HFFc6 (cell line): ENCODE results near the gene SAPCD2. TPM values are rescaled to one million over a fixed set of nuclear protein-coding genes. Genes with fewer than 3 reads are reported as not detected.

Experiments
- DNase-seq: peaks from one replicate; pipeline ENCODE4 v3.0.0-alpha.2; 2018
- H3K27ac Mint-ChIP-seq: 2 replicates; pipeline ENCODE4 v1.8.0; 2020; ENCODE audit warnings: mild to moderate bottlenecking, mixed read lengths
- H3K27me3 Mint-ChIP-seq: 2 replicates; pipeline ENCODE4 v1.8.0; 2021; ENCODE audit warnings: mild to moderate bottlenecking, moderate library complexity, mixed read lengths; ENCODE audit not compliant: insufficient read depth
- H3K36me3 Mint-ChIP-seq: 2 replicates; pipeline ENCODE4 v1.8.0; 2021; ENCODE audit warnings: low read depth, mixed read lengths
- H3K4me1 Mint-ChIP-seq: 2 replicates; pipeline ENCODE4 v1.8.0; 2020; ENCODE audit warnings: low read depth, mixed read lengths
- H3K4me3 Mint-ChIP-seq: 2 replicates; pipeline ENCODE4 v1.8.0; 2020; ENCODE audit warnings: mild to moderate bottlenecking, moderate library complexity, mixed read lengths
- H3K9me3 Mint-ChIP-seq: 2 replicates; pipeline ENCODE4 v1.8.0; 2020; ENCODE audit warnings: mild to moderate bottlenecking, mixed read lengths
- CTCF ChIP-seq: fragments of 200-600 bp; sonication (generic); IDR thresholded peaks from 2 replicates; pipeline ENCODE4 v1.5.0; 2021; ENCODE audit warnings: antibody characterized with exemption, mild to moderate bottlenecking
- total RNA-seq, 6 experiments: library from RNA; stranded (reverse); fragmentation: NEBNext Ultra II Directional; extraction: Animal tissue kit (Norgen Biotek cat#: 25700); gene quantifications; 2 replicates in 1 of 6; 3 replicates in 5 of 6; pipeline ENCODE4 v1.2.3, GENCODE V29; 2021

SAPCD2 gene
- total RNA-seq, 6 experiments from 2014 or later = 7.7 to 14.8 (median 11.3) TPM

- Mint-ChIP-seq H3K4me1 (0 out of 2 replicates have a peak, but pooled peaks cover 5% of the 10 kb centered on the region), H3K36me3 (no peaks in the 10 kb centered on the region), H3K9me3 (no peaks in the 10 kb centered on the region), H3K4me3 (no peak overlapping the region), H3K27me3 (peaks cover 3% of the 10 kb centered on the region; the same call in 1 of the 2 replicates), H3K27ac (no peak overlapping the region)
- no peak for DNase-seq
- TF ChIP-seq CTCF = no peak
These were observed 44.0 kb downstream of the SAPCD2 start for GRCh38 chr9:137026384-137026783.

- no peak overlapping the region for H3K4me3 Mint-ChIP-seq
- H3K36me3 Mint-ChIP-seq = no peaks in the 10 kb centered on the region
- 0 out of 2 replicates have a peak, but pooled peaks cover 5% of the 10 kb centered on the region for H3K4me1 Mint-ChIP-seq
- TF ChIP-seq CTCF = no peak
- H3K9me3 Mint-ChIP-seq = no peaks in the 10 kb centered on the region
- H3K27ac Mint-ChIP-seq = no peak overlapping the region
- DNase-seq = no peak
- peaks cover 3% of the 10 kb centered on the region; the same call in 1 of the 2 replicates for H3K27me3 Mint-ChIP-seq
These were observed 44.8 kb downstream of the SAPCD2 start for GRCh38 chr9:137025517-137025966.

- Mint-ChIP-seq H3K9me3 (no peaks in the 10 kb centered on the region), H3K27me3 (peaks cover 3% of the 10 kb centered on the region), H3K4me3 (no peak overlapping the region), H3K36me3 (no peaks in the 10 kb centered on the region), H3K4me1 (0 out of 2 replicates have a peak, but pooled peaks cover 5% of the 10 kb centered on the region), H3K27ac (no peak overlapping the region)
- DNase-seq = no peak
- TF ChIP-seq CTCF = no peak
These were observed 46.8 kb downstream of the SAPCD2 start for GRCh38 chr9:137023583-137023991.

- no peaks in the 10 kb centered on the region for H3K9me3 Mint-ChIP-seq
- 0 out of 2 replicates have a peak, but pooled peaks cover 5% of the 10 kb centered on the region for H3K4me1 Mint-ChIP-seq
- H3K36me3 Mint-ChIP-seq = no peaks in the 10 kb centered on the region
- no peak for TF ChIP-seq CTCF
- DNase-seq = no peak
- no peak overlapping the region for H3K27ac Mint-ChIP-seq
- H3K27me3 Mint-ChIP-seq = peaks cover 3% of the 10 kb centered on the region
- no peak overlapping the region for H3K4me3 Mint-ChIP-seq
These were observed 47.2 kb downstream of the SAPCD2 start for GRCh38 chr9:137023157-137023556.

GRCh38 chr9:137022662-137023008 lies 47.7 kb downstream of the SAPCD2 start:
- Mint-ChIP-seq H3K27ac (no peak overlapping the region), H3K9me3 (no peaks in the 10 kb centered on the region), H3K27me3 (peaks cover 3% of the 10 kb centered on the region), H3K36me3 (no peaks in the 10 kb centered on the region), H3K4me3 (no peak overlapping the region), H3K4me1 (0 out of 2 replicates have a peak, but pooled peaks cover 5% of the 10 kb centered on the region)
- no peak for TF ChIP-seq CTCF
- DNase-seq = no peak
